Fibroblast of pulmonary artery (primary cell): ENCODE results near the gene UBE2J2.

ENCODE experiments used
- DNase-seq: peaks from one replicate; pipeline ENCODE4 v3.0.0-alpha.2; 2010; ENCODE audit warnings: low read depth
- H3K4me3 ChIP-seq: replicated peaks from 2 replicates; pipeline ENCODE4 v1.5.1; 2011; ENCODE audit warnings: low read depth, mild to moderate bottlenecking, control low read depth, low read length, moderate library complexity
- TF ChIP-seq, protein P1 (sequence below): IDR thresholded peaks from 2 replicates; pipeline ENCODE4 v1.5.1; 2011; ENCODE audit warnings: mild to moderate bottlenecking, control low read depth, low read length, inconsistent platforms; ENCODE audit errors: missing control alignments

Gene UBE2J2

DNA sequence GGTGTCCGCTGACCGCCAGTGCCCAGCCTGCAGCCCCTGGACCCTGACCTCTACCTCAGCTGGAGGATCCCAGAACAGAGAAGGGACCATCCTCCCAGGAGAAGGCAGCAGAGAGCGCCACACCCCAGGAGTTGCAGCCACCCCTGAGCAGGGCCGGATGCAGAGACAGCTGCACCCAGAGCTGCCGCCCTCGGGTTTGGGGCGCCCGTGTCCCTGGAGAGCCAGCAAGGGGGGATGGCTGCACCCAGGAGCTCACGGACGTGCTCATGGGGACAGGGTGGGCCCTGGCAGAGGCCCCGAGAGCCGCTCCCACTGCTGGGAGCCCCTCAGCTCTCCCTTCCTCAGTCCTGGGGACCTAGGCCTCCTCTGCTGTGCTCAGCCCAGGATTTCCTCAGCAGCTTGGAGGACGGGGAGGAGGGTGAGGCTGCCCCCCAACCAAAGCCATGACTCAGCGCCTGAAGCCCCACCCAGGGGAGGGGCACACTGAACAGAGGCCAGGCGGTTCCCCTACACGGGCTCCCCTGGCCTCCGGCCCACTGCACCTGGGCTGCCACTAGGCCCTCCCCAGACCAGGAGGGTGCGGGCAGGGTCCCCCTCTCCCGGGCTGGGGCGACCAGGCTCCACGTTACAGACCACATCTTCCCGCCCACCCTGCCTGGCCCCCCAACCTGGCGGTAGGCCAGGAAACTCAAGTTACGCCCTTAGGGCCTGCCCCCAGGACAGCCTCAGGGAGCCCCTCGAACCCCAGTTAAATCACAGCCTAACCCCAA lies 31.8 kb upstream of the UBE2J2 start:
- TF ChIP-seq, protein P1, sequence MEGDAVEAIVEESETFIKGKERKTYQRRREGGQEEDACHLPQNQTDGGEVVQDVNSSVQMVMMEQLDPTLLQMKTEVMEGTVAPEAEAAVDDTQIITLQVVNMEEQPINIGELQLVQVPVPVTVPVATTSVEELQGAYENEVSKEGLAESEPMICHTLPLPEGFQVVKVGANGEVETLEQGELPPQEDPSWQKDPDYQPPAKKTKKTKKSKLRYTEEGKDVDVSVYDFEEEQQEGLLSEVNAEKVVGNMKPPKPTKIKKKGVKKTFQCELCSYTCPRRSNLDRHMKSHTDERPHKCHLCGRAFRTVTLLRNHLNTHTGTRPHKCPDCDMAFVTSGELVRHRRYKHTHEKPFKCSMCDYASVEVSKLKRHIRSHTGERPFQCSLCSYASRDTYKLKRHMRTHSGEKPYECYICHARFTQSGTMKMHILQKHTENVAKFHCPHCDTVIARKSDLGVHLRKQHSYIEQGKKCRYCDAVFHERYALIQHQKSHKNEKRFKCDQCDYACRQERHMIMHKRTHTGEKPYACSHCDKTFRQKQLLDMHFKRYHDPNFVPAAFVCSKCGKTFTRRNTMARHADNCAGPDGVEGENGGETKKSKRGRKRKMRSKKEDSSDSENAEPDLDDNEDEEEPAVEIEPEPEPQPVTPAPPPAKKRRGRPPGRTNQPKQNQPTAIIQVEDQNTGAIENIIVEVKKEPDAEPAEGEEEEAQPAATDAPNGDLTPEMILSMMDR = no peak
- peak; percentile 70 for DNase-seq
- H3K4me3 ChIP-seq = peak overlapping the region; percentile 72

DNA sequence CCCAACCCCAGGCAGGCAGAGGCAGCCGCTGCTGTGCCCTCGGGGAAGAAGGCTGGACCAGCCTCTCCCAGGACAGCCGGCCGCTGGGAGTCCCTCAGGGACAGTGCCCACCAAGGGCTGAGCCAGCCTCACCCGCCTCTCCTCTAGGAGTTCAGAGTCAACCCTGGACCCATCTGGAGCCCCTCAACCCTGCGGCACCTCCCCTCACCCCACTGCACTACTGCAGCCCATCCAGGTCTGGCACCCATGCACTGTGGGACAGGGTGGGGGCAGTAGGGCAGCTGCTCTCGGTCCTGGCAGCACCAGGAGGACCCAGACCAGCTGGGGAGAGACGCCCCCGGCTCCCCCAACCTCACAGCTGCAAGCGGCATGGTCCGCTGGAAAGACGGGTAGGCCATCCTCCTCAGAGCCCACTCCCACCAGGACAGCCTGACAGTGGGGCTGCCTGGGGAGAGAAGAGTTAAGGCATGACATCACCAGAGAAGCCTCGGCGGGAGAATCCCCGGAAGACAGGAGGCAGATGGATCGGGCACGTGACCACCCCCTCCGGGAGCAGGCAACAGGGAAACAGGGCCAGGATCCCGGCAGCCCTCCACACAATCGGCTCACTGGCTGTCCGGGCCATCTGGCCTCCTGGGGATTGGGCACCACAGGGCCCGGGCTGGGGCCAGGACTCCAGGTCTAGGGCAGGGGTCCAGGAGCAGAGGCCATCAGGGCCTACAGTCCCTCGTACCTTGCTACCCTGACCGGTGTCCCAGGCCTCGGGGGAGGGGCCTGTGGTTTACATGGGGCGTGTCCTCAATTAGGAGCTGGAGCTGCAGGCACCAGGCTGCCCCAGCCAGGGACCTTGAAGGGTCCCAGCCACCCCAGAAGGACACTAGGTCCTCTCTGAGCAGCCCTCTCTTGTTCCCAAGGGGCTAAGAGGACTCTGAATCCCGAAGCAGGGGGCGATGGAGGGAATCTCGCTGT lies 31.0 kb upstream of the UBE2J2 start:
- DNase-seq = peak; percentile 78
- TF ChIP-seq, protein P1 = no peak

GRCh38 chr1:1303736-1304135 lies 30.1 kb upstream of the UBE2J2 start:
- no peak for DNase-seq
- H3K4me3 ChIP-seq = no peak overlapping the region
- TF ChIP-seq, protein P1 = no peak

More for the DNA sequence above, 31.0 kb upstream of the UBE2J2 start:
- peak overlapping the region; percentile 72 for H3K4me3 ChIP-seq

- no peak for DNase-seq
- TF ChIP-seq, protein P1 = no peak
- H3K4me3 ChIP-seq = no peak overlapping the region
Observed at GRCh38 chr1:1302951-1303509, 29.4 kb upstream of the UBE2J2 start.

DNA sequence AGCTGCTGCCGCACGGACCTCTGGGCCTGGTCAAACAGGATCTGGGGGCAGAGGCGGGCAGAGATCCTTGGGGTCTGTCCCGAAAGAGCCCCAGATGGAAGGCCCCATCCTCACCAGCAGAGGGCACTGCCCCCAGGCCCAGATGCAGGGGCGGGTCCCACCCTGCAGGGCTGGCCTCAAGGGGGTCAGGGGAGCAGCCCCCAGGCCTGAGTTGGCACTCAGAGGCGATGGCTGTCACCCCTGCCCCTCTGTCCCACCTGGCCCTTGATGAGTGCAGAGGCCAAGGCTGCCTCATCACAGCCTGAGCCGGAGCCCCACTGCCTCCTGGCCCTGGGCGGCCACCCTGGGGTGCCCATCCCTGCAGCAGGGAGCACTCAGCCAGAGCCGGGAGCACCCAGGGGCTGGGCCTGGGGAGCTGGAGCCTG lies 28.4 kb upstream of the UBE2J2 start:
- no peak overlapping the region for H3K4me3 ChIP-seq
- no peak for DNase-seq
- TF ChIP-seq, protein P1 = peak; percentile 47

- DNase-seq = no peak
- no peak overlapping the region for H3K4me3 ChIP-seq
- TF ChIP-seq, protein P1 = no peak
Observed at GRCh38 chr1:1300352-1300739, 26.7 kb upstream of the UBE2J2 start.
